Muscle of leg (tissue), 16 donors: Measurements from ENCODE around the gene SLCO1B1. TPM values are rescaled to one million over a fixed set of nuclear protein-coding genes. Genes with fewer than 3 reads are reported as not detected.
"Not testable (repeated sequence)": the region's sequence is repeated elsewhere in the genome, so short reads cannot be mapped to it uniquely, and the experiment has no call there.

Source experiments
- DNase-seq: peaks from one replicate; pipeline ENCODE4 v3.0.0; 2013
- H3K27ac ChIP-seq: one replicate; pipeline ENCODE4 v1.5.1; 2013; ENCODE audit warnings: mild to moderate bottlenecking, low read length, control low read depth
- H3K27me3 ChIP-seq: one replicate; pipeline ENCODE4 v1.6.1; 2013; ENCODE audit warnings: low read length; ENCODE audit not compliant: control insufficient read depth, insufficient read depth
- H3K36me3 ChIP-seq: one replicate; pipeline ENCODE4 v1.6.1; 2013; ENCODE audit warnings: low read length; ENCODE audit not compliant: control insufficient read depth, insufficient read depth
- H3K4me1 ChIP-seq: one replicate; pipeline ENCODE4 v1.6.1; 2013; ENCODE audit warnings: low read length; ENCODE audit not compliant: control insufficient read depth, insufficient read depth
- H3K4me3 ChIP-seq: one replicate; pipeline ENCODE4 v1.5.1; 2013; ENCODE audit warnings: low read length, control low read depth
- H3K9me3 ChIP-seq: replicated peaks from 2 replicates; pipeline ENCODE4 v1.6.1; 2013; ENCODE audit warnings: low read depth, low read length; ENCODE audit not compliant: control insufficient read depth
- WGBS: methylation state at CpG from one replicate; pipeline ENCODE4 v1.1.5; 2013; ENCODE audit warnings: missing lambda C conversion rate; ENCODE audit not compliant: insufficient coverage; 5-methylcytosine and 5-hydroxymethylcytosine counted together
- long read RNA-seq, 11 donors: transcript quantifications; one replicate each; lab custom pipeline, GENCODE V29; 2026
- polyA plus RNA-seq, 8 donors: library from polyadenylated mRNA; unstranded; fragments of 120-200 nt; gene quantifications; one replicate each; pipeline versions ENCODE4 v1.2.1 to v1.2.3, GENCODE V29; 2013; ENCODE audit warnings: inconsistent platforms in 1 of 8, low replicate concordance in 1 of 8; ENCODE audit not compliant: insufficient read length in 8 of 8, insufficient read depth in 1 of 8
- total RNA-seq: library from RNA; stranded (reverse); fragments of 120-200 nt; gene quantifications from one replicate; pipeline ENCODE4 v1.2.4, GENCODE V29; 2013

Gene SLCO1B1
- total RNA-seq (0.04 TPM), polyA plus RNA-seq (under 1 TPM in 1 of 8 donors, not detected in 7; 0.19 TPM)
- long read RNA-seq, donor 1 = 0 reads
- long read RNA-seq, donor 2 = 0 reads
- long read RNA-seq, donor 3 = 0 reads
- long read RNA-seq, donor 4 = 0 reads
- long read RNA-seq, donor 5 = 0 reads
- long read RNA-seq, donor 6 = 0 reads
- long read RNA-seq, donor 7 = 0 reads
- long read RNA-seq, donor 8 = 0 reads
- long read RNA-seq, donor 9 = 0 reads
- long read RNA-seq, donor 10 = 0 reads
- long read RNA-seq, donor 11 = 0 reads

- H3K9me3 ChIP-seq = no peaks in the 10 kb centered on the region
- no peaks in the 10 kb centered on the region for H3K4me1 ChIP-seq
- no CpG with 5 or more reads among the region's 3 CpGs for WGBS
- no peaks in the 10 kb centered on the region for H3K27me3 ChIP-seq
- H3K4me3 ChIP-seq = no peak within 1 kb of the TSS
- no peak for DNase-seq
- no peaks in the 10 kb centered on the region for H3K36me3 ChIP-seq
- no peak within 1 kb of the TSS for H3K27ac ChIP-seq
Observed at GRCh38 chr12:21130998-21131397, at the start of gene SLCO1B1. Gene SLCO1B1, plus strand, starts transcription at chr12:21131194. Its CDS starts 10,381 bp downstream, at chr12:21141575.

- not testable (repeated sequence) for H3K27ac ChIP-seq, DNase-seq, H3K4me3 ChIP-seq, H3K9me3 ChIP-seq, H3K27me3 ChIP-seq, H3K4me1 ChIP-seq, H3K36me3 ChIP-seq
- no CpG with 5 or more reads among the region's 2 CpGs for WGBS
Observed at GRCh38 chr12:21084753-21085152, 46.2 kb upstream of the SLCO1B1 start.

- Histone ChIP-seq H3K27me3 (no peaks in the 10 kb centered on the region), H3K9me3 (no peaks in the 10 kb centered on the region), H3K36me3 (no peaks in the 10 kb centered on the region), H3K4me3 (no peak overlapping the region), H3K4me1 (no peaks in the 10 kb centered on the region), H3K27ac (no peak overlapping the region)
- WGBS = 80% methylated on average over 4 of the region's 4 CpGs
- DNase-seq = no peak
Observed at GRCh38 chr12:21111732-21112131, 19.3 kb upstream of the SLCO1B1 start.

- WGBS = 87% methylated on average over 4 of the region's 7 CpGs
- Histone ChIP-seq H3K27me3 (no peaks in the 10 kb centered on the region), H3K9me3 (peaks cover 4% of the 10 kb centered on the region), H3K4me1 (no peaks in the 10 kb centered on the region), H3K27ac (no peak overlapping the region), H3K4me3 (no peak overlapping the region), H3K36me3 (no peaks in the 10 kb centered on the region)
- no peak for DNase-seq
Observed at GRCh38 chr12:21113266-21113665, 17.7 kb upstream of the SLCO1B1 start.

- H3K36me3 ChIP-seq = no peaks in the 10 kb centered on the region
- 93% methylated on average over 3 of the region's 3 CpGs for WGBS
- peaks cover 6% of the 10 kb centered on the region for H3K9me3 ChIP-seq
- DNase-seq = no peak
- no peaks in the 10 kb centered on the region for H3K27me3 ChIP-seq
- no peak overlapping the region for H3K27ac ChIP-seq
- no peaks in the 10 kb centered on the region for H3K4me1 ChIP-seq
- H3K4me3 ChIP-seq = no peak overlapping the region
Observed at GRCh38 chr12:21117995-21118394, 13.0 kb upstream of the SLCO1B1 start.

- H3K27me3 ChIP-seq = no peaks in the 10 kb centered on the region
- no peak for DNase-seq
- no CpG with 5 or more reads among the region's 1 CpG for WGBS
- peaks cover 6% of the 10 kb centered on the region for H3K9me3 ChIP-seq
- H3K27ac ChIP-seq = no peak overlapping the region
- no peaks in the 10 kb centered on the region for H3K36me3 ChIP-seq
- no peak overlapping the region for H3K4me3 ChIP-seq
- no peaks in the 10 kb centered on the region for H3K4me1 ChIP-seq
Observed at GRCh38 chr12:21118760-21119159, 12.2 kb upstream of the SLCO1B1 start.

- WGBS = no CpG with 5 or more reads among the region's 3 CpGs
- H3K4me3 ChIP-seq = no peak overlapping the region
- no peak for DNase-seq
- no peak overlapping the region for H3K27ac ChIP-seq
- H3K9me3 ChIP-seq = no peaks in the 10 kb centered on the region
- H3K4me1 ChIP-seq = no peaks in the 10 kb centered on the region
- no peaks in the 10 kb centered on the region for H3K27me3 ChIP-seq
- no peaks in the 10 kb centered on the region for H3K36me3 ChIP-seq
Observed at GRCh38 chr12:21129351-21129750, 1.6 kb upstream of the SLCO1B1 start.

- WGBS = 57% methylated on average over 1 of the region's 1 CpG
- no peaks in the 10 kb centered on the region for H3K36me3 ChIP-seq
- DNase-seq = no peak
- H3K9me3 ChIP-seq = no peaks in the 10 kb centered on the region
- H3K27me3 ChIP-seq = no peaks in the 10 kb centered on the region
- no peaks in the 10 kb centered on the region for H3K4me1 ChIP-seq
- H3K4me3 ChIP-seq = no peak overlapping the region
- no peak overlapping the region for H3K27ac ChIP-seq
Observed at GRCh38 chr12:21129906-21130305, 1.1 kb upstream of the SLCO1B1 start.

GRCh38 chr12:21137318-21137999 lies 6.5 kb downstream of the SLCO1B1 start:
- not testable (repeated sequence) for H3K4me1 ChIP-seq, DNase-seq, H3K27me3 ChIP-seq, H3K36me3 ChIP-seq, H3K27ac ChIP-seq, H3K4me3 ChIP-seq, H3K9me3 ChIP-seq
- 93% methylated on average over 9 of the region's 14 CpGs for WGBS

GRCh38 chr12:21138016-21138415 lies 7.0 kb downstream of the SLCO1B1 start:
- Histone ChIP-seq H3K27ac (no peak overlapping the region), H3K27me3 (no peaks in the 10 kb centered on the region), H3K4me1 (no peaks in the 10 kb centered on the region), H3K36me3 (no peaks in the 10 kb centered on the region), H3K9me3 (no peaks in the 10 kb centered on the region), H3K4me3 (no peak overlapping the region)
- WGBS = no CpG with 5 or more reads among the region's 2 CpGs
- DNase-seq = no peak
